ENCODE measurements around the gene GLDN.

DNA sequence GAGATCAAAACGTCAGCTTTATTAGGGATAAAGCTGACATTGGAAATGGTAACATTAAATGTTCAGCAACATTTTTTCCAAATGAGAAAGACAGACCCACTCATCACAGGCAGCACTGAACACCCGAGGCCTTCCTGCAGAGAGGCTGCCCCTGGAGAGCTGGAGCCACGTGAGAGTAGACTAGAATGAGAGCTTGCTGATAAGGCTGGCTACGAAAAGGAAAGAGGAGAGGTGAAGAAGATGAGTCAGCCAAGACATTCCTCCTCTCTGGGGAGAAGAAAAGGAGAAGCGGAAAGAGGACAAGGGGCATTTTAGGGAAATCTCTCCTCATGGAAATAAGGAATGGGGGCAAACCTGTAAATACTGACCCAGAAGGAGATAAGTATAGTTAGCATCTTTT lies 10.3 kb upstream of the GLDN start:
- TF ChIP-seq POLR2A (IDR thresholded peaks at IDR 0.05; ENCODE audit: low read length) (no peak), GATA1 (IDR thresholded peaks at IDR 0.05; ENCODE audit: low read depth, low read length) (no peak)

Data from erythroblast (primary cell).